ENCODE measurements around the gene FAM131A. TPM values are rescaled to one million over a fixed set of nuclear protein-coding genes. Genes with fewer than 3 reads are reported as not detected.

Gene FAM131A
- total RNA-seq, 1 donor: 9.8 TPM

DNA sequence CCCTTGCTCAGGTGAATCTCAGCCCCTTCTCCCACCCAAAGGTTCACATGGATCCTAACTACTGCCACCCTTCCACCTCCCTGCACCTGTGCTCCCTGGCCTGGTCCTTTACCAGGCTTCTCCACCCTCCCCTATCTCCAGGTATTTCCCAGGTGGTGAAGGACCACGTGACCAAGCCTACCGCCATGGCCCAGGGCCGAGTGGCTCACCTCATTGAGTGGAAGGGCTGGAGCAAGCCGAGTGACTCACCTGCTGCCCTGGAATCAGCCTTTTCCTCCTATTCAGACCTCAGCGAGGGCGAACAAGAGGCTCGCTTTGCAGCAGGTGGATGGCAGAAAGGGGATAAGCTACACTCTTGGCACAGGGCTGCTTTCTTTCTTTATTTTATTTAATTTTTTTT is 4.5 kb downstream of the FAM131A start:
- Histone ChIP-seq H3K27ac (ENCODE audit: low read depth, low read length) (no peak overlapping the region), H3K4me3 (ENCODE audit: insufficient read depth, low read length) (no peak overlapping the region), H3K27me3 (ENCODE audit: insufficient read depth, low read length) (no peaks in the 10 kb centered on the region), H4K20me1 (ENCODE audit: insufficient read depth, low read length) (peaks cover 16% of the 10 kb centered on the region), H3K36me3 (ENCODE audit: insufficient read depth, low read length) (peaks cover 21% of the 10 kb centered on the region), H3K9me3 (ENCODE audit: low read depth, low read length) (no peaks in the 10 kb centered on the region), H3K4me2 (ENCODE audit: insufficient read depth, low read length) (no peak overlapping the region), H2AFZ (ENCODE audit: low read length) (no peak overlapping the region), H3K4me1 (ENCODE audit: insufficient read depth, low read length) (peaks cover 33% of the 10 kb centered on the region), H3K79me2 (ENCODE audit: insufficient read depth, low read length) (peaks cover 34% of the 10 kb centered on the region)
- TF ChIP-seq, protein P1, sequence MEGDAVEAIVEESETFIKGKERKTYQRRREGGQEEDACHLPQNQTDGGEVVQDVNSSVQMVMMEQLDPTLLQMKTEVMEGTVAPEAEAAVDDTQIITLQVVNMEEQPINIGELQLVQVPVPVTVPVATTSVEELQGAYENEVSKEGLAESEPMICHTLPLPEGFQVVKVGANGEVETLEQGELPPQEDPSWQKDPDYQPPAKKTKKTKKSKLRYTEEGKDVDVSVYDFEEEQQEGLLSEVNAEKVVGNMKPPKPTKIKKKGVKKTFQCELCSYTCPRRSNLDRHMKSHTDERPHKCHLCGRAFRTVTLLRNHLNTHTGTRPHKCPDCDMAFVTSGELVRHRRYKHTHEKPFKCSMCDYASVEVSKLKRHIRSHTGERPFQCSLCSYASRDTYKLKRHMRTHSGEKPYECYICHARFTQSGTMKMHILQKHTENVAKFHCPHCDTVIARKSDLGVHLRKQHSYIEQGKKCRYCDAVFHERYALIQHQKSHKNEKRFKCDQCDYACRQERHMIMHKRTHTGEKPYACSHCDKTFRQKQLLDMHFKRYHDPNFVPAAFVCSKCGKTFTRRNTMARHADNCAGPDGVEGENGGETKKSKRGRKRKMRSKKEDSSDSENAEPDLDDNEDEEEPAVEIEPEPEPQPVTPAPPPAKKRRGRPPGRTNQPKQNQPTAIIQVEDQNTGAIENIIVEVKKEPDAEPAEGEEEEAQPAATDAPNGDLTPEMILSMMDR (IDR thresholded peaks at IDR 0.05; ENCODE audit: extremely low read depth, low read depth, low read length): no peak
- DNase-seq (ENCODE audit: insufficient read length, low spot score, missing footprints): peak; percentile 13

DNA sequence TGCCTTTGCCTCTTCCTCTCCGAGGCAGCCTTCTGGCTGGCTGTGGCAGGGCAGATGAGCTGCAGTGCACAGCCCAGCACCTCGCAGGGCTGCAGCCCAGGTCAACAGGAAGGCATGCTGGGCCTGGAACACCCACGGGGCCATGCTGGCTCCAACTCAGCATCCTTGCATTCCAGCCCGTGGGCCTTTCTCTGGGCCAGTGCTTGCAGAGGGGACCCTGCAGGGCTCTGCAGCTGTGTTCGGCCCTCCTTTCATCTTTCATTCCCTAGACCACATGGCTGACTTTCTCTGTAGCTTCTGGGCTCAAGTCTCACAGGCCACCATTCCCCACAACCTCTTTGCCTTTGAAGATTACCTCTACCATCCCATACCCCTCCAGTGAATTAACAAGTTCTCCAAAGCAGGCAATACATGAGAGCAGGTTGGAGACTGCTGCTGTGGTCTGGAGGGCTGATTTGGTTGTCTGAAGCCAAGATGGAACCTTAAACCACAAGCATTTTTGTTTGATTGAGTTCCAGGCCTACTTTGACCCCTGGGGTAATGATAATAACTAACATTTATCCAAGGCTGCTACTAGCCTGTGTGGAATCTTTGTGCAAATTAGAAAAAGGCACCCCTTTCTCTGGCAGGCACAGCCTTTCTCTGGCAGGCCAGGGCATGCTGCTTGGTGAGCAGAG is 5.9 kb downstream of the FAM131A start:
- H3K4me2 ChIP-seq (ENCODE audit: insufficient read depth, low read length): no peak overlapping the region

DNA sequence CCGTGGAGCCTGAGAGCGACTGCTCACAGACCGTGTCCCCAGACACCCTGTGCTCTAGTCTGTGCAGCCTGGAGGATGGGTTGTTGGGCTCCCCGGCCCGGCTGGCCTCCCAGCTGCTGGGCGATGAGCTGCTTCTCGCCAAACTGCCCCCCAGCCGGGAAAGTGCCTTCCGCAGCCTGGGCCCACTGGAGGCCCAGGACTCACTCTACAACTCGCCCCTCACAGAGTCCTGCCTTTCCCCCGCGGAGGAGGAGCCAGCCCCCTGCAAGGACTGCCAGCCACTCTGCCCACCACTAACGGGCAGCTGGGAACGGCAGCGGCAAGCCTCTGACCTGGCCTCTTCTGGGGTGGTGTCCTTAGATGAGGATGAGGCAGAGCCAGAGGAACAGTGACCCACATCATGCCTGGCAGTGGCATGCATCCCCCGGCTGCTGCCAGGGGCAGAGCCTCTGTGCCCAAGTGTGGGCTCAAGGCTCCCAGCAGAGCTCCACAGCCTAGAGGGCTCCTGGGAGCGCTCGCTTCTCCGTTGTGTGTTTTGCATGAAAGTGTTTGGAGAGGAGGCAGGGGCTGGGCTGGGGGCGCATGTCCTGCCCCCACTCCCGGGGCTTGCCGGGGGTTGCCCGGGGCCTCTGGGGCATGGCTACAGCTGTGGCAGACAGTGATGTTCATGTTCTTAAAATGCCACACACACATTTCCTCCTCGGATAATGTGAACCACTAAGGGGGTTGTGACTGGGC is 7.3 kb downstream of the FAM131A start:
- H3K27me3 ChIP-seq (ENCODE audit: insufficient read depth, low read length): no peaks in the 10 kb centered on the region
- H4K20me1 ChIP-seq (ENCODE audit: insufficient read depth, low read length): peaks cover 6% of the 10 kb centered on the region
- H3K4me2 ChIP-seq (ENCODE audit: insufficient read depth, low read length): no peak overlapping the region
- H3K9me3 ChIP-seq (ENCODE audit: low read depth, low read length): no peaks in the 10 kb centered on the region
- no peak overlapping the region for H3K4me3 ChIP-seq (ENCODE audit: insufficient read depth, low read length)
- TF ChIP-seq, protein P1 (IDR thresholded peaks at IDR 0.05; ENCODE audit: extremely low read depth, low read depth, low read length): no peak
- H2AFZ ChIP-seq (ENCODE audit: low read length): no peak overlapping the region
- no peak overlapping the region for H3K27ac ChIP-seq (ENCODE audit: low read depth, low read length)
- peaks cover 8% of the 10 kb centered on the region for H3K79me2 ChIP-seq (ENCODE audit: insufficient read depth, low read length)
- H3K36me3 ChIP-seq (ENCODE audit: insufficient read depth, low read length): peaks cover 21% of the 10 kb centered on the region
- H3K4me1 ChIP-seq (ENCODE audit: insufficient read depth, low read length): peaks cover 12% of the 10 kb centered on the region
- peak; percentile 75 for DNase-seq (ENCODE audit: insufficient read length, low spot score, missing footprints)

More for the DNA sequence above, 5.9 kb downstream of the FAM131A start:
- Histone ChIP-seq H3K27ac (ENCODE audit: low read depth, low read length) (no peak overlapping the region), H3K36me3 (ENCODE audit: insufficient read depth, low read length) (peaks cover 21% of the 10 kb centered on the region), H3K4me3 (ENCODE audit: insufficient read depth, low read length) (no peak overlapping the region), H3K79me2 (ENCODE audit: insufficient read depth, low read length) (peaks cover 20% of the 10 kb centered on the region), H3K4me1 (ENCODE audit: insufficient read depth, low read length) (peaks cover 18% of the 10 kb centered on the region), H2AFZ (ENCODE audit: low read length) (no peak overlapping the region), H4K20me1 (ENCODE audit: insufficient read depth, low read length) (peaks cover 9% of the 10 kb centered on the region), H3K27me3 (ENCODE audit: insufficient read depth, low read length) (no peaks in the 10 kb centered on the region), H3K9me3 (ENCODE audit: low read depth, low read length) (no peaks in the 10 kb centered on the region)
- DNase-seq (ENCODE audit: insufficient read length, low spot score, missing footprints): peak; percentile 55
- TF ChIP-seq, protein P1 (IDR thresholded peaks at IDR 0.05; ENCODE audit: extremely low read depth, low read depth, low read length): no peak

All from osteoblast (primary cell).